ENCODE data around the gene EIF4G3. TPM values are rescaled to one million over a fixed set of nuclear protein-coding genes. Genes with fewer than 3 reads are reported as not detected.

EIF4G3 gene
- polyA plus RNA-seq, 1 donor (not counting 4 experiments of a cell fraction or from before 2014, with no cell fraction given): 44.6 TPM

GRCh38 chr1:20873311-20873710 is 303.4 kb downstream of the EIF4G3 start:
- no peaks in the 10 kb centered on the region for H4K20me1 ChIP-seq (ENCODE audit: control insufficient read depth, extremely low read depth, insufficient read depth, low read length)
- dilution Hi-C loops (cut with MboI; ENCODE audit: extremely low pct_ligation_motif_present, low sequenced_read_pairs): no loop called here
- FAIRE-seq (no peak), DNase-seq (ENCODE audit: low read depth, low spot score) (no peak)
- peaks cover 0 to 8% of the 10 kb centered on the region in 2 experiments for H3K36me3 ChIP-seq (ENCODE audit: control insufficient read depth in 2 of 2, extremely low read depth in 1 of 2, insufficient read depth in 2 of 2, low read length in 2 of 2)
- no peaks in the 10 kb centered on the region for H3K27me3 ChIP-seq (ENCODE audit: control insufficient read depth, extremely low read depth, insufficient read depth, low read length)
- no peak overlapping the region for H3K27ac ChIP-seq (ENCODE audit: control insufficient read depth, insufficient read depth, low read length)
- H3K4me2 ChIP-seq (ENCODE audit: control insufficient read depth, extremely low read depth, insufficient read depth, low read depth, low read length): no peak overlapping the region
- peaks cover under 1% of the 10 kb centered on the region for H3K4me1 ChIP-seq (ENCODE audit: control insufficient read depth, extremely low read depth, insufficient read depth, low read length)
- TF ChIP-seq EZH2 (IDR thresholded peaks at IDR 0.05; ENCODE audit: low read length): no peak
- TF ChIP-seq, protein P1, sequence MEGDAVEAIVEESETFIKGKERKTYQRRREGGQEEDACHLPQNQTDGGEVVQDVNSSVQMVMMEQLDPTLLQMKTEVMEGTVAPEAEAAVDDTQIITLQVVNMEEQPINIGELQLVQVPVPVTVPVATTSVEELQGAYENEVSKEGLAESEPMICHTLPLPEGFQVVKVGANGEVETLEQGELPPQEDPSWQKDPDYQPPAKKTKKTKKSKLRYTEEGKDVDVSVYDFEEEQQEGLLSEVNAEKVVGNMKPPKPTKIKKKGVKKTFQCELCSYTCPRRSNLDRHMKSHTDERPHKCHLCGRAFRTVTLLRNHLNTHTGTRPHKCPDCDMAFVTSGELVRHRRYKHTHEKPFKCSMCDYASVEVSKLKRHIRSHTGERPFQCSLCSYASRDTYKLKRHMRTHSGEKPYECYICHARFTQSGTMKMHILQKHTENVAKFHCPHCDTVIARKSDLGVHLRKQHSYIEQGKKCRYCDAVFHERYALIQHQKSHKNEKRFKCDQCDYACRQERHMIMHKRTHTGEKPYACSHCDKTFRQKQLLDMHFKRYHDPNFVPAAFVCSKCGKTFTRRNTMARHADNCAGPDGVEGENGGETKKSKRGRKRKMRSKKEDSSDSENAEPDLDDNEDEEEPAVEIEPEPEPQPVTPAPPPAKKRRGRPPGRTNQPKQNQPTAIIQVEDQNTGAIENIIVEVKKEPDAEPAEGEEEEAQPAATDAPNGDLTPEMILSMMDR (optimal IDR thresholded peaks at IDR 0.05 in 1 of 3, IDR thresholded peaks at IDR 0.05 in 1 of 3, conservative IDR thresholded peaks at IDR 0.05 in 1 of 3; ENCODE audit: extremely low read depth in 1 of 3, insufficient read depth in 2 of 3, low read length in 3 of 3): no peak
- no peaks in the 10 kb centered on the region for H3K9me3 ChIP-seq (ENCODE audit: control insufficient read depth, low read depth, low read length)
- H3K9me1 ChIP-seq (ENCODE audit: control insufficient read depth, extremely low read depth, insufficient read depth, low read length): no peaks in the 10 kb centered on the region
- H3K4me3 ChIP-seq (ENCODE audit: control insufficient read depth in 2 of 3, extremely low read depth in 1 of 3, insufficient read depth in 2 of 3, low read depth in 1 of 3, low read length in 3 of 3): no peak overlapping the region
- no peaks in the 10 kb centered on the region for H3K79me2 ChIP-seq (ENCODE audit: control insufficient read depth, insufficient read depth, low read length)
- H2AFZ ChIP-seq (ENCODE audit: control insufficient read depth, low read length): no peak overlapping the region
- no peak overlapping the region for H3K9ac ChIP-seq (ENCODE audit: control insufficient read depth, extremely low read depth, insufficient read depth, low read length)

- no peaks in the 10 kb centered on the region for H3K79me2 ChIP-seq (ENCODE audit: control insufficient read depth, insufficient read depth, low read length)
- no peak overlapping the region for H3K4me3 ChIP-seq (ENCODE audit: control insufficient read depth in 2 of 3, extremely low read depth in 1 of 3, insufficient read depth in 2 of 3, low read depth in 1 of 3, low read length in 3 of 3)
- H4K20me1 ChIP-seq (ENCODE audit: control insufficient read depth, extremely low read depth, insufficient read depth, low read length): no peaks in the 10 kb centered on the region
- FAIRE-seq: no peak
- TF ChIP-seq, protein P1 (optimal IDR thresholded peaks at IDR 0.05 in 1 of 3, IDR thresholded peaks at IDR 0.05 in 1 of 3, conservative IDR thresholded peaks at IDR 0.05 in 1 of 3; ENCODE audit: extremely low read depth in 1 of 3, insufficient read depth in 2 of 3, low read length in 3 of 3): no peak
- peaks cover 0 to 8% of the 10 kb centered on the region in 2 experiments for H3K36me3 ChIP-seq (ENCODE audit: control insufficient read depth in 2 of 2, extremely low read depth in 1 of 2, insufficient read depth in 2 of 2, low read length in 2 of 2)
- no peaks in the 10 kb centered on the region for H3K9me1 ChIP-seq (ENCODE audit: control insufficient read depth, extremely low read depth, insufficient read depth, low read length)
- no peaks in the 10 kb centered on the region for H3K9me3 ChIP-seq (ENCODE audit: control insufficient read depth, low read depth, low read length)
- peaks cover 10% of the 10 kb centered on the region for H3K4me1 ChIP-seq (ENCODE audit: control insufficient read depth, extremely low read depth, insufficient read depth, low read length)
- H3K4me2 ChIP-seq (ENCODE audit: control insufficient read depth, extremely low read depth, insufficient read depth, low read depth, low read length): no peak overlapping the region
- H3K27ac ChIP-seq (ENCODE audit: control insufficient read depth, insufficient read depth, low read length): no peak overlapping the region
- no peak overlapping the region for H2AFZ ChIP-seq (ENCODE audit: control insufficient read depth, low read length)
- H3K27me3 ChIP-seq (ENCODE audit: control insufficient read depth, extremely low read depth, insufficient read depth, low read length): no peaks in the 10 kb centered on the region
- dilution Hi-C loops (cut with MboI; ENCODE audit: extremely low pct_ligation_motif_present, low sequenced_read_pairs): no loop called here
- DNase-seq (ENCODE audit: low read depth, low spot score): no peak
- no peak overlapping the region for H3K9ac ChIP-seq (ENCODE audit: control insufficient read depth, extremely low read depth, insufficient read depth, low read length)
Observed at GRCh38 chr1:20871419-20871818, 305.3 kb downstream of the EIF4G3 start.
